Esophagus squamous epithelium (tissue), 4 donors: ENCODE results near the gene LMTK2.

ENCODE experiments used
- CTCF ChIP-seq, 6 experiments: fragments of 450-650 bp in 4 of 6; fragments of 200-600 bp in 2 of 6; sonication (generic) in 2 of 6; IDR thresholded peaks; one replicate each; pipeline ENCODE4 v1.5.1; 2016 to 2019; ENCODE audit warnings: antibody characterized with exemption in 6 of 6, mild to moderate bottlenecking in 4 of 6, moderate library complexity in 4 of 6
- POLR2A ChIP-seq, 4 donors: fragments of 450-650 bp; IDR thresholded peaks; one replicate each; pipeline ENCODE4 v1.6.1; 2017; ENCODE audit warnings: antibody characterized with exemption in 4 of 4, mild to moderate bottlenecking in 4 of 4, moderate library complexity in 3 of 4

GRCh38 chr7:98142658-98143057 is 36.0 kb downstream of the LMTK2 start:
- TF ChIP-seq CTCF (IDR thresholded peaks at IDR 0.05), result no peak
- TF ChIP-seq POLR2A (IDR thresholded peaks at IDR 0.05), result no peak
